GM18507 (cell line): ENCODE measurements around the gene LBX1.

Source experiments
- DNase-seq: peaks from one replicate; pipeline ENCODE4 v3.0.0; 2011; ENCODE audit warnings: low read depth; ENCODE audit not compliant: insufficient read length; ENCODE audit errors: extremely low spot score
- FAIRE-seq: peaks from 2 replicates; lab custom pipeline; 2011; peaks lifted over from hg19 to GRCh38; lab: Jason Lieb, UNC

The LBX1 gene

DNA sequence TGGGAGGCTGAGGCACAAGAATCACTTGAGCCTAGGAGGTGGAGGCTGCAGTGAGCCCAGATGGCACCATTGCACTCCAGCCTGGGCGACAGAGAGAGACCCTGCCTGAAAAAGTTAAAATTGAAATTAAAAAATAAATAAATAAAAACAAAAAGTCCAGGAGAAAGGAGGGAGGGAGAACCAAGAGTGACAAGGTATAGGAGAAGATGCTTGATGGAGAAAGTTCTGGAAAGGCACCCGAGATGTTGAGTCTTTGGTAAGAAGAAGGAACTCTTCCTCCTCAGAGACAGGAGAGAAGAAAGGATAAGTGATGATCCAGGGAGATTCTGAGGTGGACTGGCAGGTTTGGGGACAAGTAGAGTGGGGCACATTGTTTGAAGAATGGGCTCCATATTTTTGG is 17.4 kb upstream of the LBX1 start:
- FAIRE-seq, result no peak
- DNase-seq, result no peak

DNA sequence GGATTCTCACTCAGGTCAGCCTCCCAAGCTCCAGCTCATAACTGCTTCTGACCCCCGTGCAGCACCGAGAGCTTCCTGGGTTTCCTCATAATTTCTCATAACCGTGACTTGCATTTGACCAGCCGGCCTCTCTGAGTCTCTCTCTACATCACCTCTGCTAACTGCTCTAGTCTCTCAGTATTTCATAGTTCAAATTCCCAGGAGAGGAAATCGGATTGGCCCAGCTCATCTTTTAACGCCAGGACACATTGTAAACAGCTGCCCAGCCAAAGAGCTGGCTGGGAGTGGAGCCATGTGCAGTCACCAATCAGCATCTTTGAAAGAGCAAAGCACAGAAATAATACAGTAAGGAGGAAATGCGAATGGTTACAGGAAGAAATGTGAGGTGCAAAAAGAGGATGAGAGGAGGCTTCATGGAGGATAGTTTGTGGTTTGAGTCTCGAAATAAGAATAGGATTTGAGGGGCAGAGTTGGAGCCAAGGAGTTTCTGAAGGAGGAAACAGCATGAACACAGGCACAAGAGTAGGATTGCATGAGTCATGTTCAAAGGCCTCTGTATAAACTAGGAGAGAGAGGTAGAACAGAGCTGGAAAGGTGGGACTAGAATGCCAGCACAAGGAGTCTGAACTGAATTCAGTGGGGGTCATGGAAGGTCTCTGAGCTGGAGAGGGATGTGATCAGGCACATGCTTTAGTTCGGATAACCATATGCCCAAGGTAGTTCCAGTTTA is 15.2 kb upstream of the LBX1 start:
- FAIRE-seq (no peak), DNase-seq (no peak)

DNA sequence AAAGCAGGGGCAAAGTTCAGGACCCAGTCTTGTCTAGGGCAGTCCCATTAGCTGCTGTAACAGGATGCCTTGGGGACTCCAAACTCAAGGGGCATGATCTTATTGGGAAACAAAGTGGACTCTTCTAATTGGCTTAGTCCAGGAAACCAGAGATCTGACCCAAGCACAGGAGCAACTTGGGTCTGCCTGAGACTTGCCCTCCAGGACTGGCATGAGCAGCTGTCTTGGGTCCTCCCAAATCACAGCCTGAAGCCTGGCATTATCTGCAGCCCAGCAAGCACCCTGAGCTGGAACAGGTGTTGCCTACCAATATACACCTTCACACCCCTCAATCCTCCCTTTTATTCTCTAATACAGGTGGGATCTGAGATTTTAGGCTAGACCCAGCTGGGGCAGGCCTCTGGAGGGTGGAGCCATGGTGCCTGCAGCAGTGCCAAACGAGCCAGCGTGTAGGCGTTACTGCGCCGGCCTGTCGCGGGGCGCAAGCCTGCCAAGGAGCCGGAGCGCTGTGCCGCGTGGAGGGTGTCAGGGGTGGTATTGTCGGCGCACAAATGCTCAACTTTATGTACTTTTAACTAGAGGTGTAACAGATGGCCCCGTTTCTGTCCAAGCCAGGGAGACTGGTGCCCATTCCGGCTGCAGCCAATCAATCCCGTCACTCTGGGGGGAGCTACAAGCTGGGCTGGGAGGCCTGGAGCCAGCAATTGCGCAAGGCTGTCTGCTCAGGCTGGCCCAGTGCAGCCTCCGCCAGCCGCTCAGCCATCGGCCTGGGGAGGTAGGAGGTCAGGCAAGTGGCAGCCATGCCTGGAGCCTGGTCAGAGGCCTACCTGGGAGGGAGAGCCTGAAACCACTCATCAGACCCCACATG is 12.8 kb upstream of the LBX1 start:
- no peak for DNase-seq
- FAIRE-seq, result no peak

DNA sequence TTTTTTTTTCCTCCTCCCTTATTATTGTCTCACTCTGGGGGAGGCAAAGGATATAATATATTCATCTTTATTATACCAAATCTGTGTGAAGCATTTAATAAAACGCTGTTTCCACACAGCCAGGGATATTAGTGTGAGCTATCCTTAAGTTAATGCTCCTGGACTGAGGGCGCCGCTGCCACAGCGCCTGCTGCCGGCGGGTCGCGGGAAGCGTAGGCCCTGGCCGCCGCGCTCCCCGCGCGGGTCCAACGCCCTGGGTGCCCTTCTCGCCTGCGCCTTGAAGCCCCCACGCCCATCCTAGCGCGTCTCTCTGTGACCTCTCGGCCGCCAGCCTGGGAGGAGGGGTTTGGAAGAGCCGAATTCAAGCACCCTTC is 9.5 kb upstream of the LBX1 start:
- DNase-seq, result no peak
- no peak for FAIRE-seq

DNA sequence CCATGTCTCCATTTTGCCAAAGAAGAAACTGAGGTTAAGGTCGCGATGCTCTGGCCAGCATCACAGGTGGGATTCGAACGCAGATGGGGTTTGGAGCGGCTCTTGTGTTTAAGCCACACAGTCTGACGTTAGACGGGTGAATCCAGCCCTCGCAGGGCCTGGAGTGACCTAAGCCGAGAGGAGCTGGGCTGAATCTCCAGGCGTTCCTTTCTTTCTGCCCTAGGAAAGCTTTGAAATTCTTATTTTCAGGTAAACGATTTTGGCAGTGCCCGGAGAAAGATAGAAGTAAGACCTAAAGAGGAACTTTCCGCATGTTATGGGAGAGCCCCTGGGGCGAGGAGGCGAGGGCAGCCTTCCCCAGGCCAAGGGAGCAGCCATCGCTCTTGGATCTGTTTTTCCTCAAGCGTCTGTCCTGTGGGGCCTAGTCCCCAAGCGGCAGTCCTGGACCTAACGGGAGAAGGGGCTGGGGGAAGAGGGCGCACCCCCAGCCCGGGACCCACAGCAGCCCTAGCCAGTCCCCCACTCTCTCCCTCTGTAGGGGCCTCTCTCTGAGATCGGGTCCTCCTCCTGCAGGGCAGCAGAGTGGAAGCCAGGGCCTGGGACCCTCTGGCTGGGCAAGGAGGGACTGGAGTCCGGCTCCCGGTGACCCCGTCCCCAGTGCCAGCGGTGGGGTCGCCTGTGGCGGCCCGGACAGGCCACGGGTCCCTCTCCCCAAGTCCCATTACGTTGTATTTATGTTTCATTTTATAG is 8.9 kb upstream of the LBX1 start:
- DNase-seq (no peak), FAIRE-seq (no peak)

DNA sequence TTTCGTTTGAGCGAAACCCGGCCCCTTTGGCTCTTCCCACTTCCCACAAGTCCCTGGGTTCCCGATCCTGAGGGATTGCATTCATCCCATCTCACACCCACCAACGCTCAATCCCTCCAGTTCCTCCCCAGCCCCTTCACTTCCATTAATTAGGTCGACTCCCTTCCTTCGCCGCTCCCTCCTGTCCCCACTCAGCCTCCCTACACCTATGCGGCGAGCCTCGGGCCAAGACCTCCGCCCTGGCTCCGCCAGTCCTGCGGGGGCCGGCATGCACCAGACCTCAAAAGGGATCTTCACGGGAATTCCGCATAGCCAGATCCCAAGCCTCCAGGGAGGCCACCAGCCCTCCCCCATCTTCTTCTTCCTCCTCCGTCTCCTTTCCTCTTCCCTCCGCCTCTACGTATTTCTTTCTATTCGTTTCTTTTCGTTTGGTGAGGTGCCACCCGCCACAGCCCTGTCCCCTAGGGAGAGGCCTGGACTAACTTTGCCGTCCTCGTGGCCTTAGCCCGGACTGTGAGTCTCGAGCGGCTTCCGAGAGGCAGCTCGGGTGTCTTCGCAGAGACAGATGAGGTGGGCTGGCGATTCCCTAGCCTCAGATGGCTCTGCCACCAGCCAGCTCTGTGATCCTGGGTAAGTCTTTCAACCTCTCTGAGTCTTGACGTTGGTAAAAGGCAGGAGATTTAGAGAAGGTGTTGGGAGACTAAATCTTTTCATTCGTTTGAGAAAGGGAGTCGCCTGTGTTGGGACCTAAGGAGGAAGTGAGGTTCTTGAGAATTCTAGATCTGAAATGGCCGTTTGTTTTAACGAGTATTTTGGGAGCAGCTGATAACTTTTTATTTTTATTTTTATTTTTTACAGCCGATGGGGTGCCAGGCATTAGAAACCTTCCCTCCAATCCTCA is 8.1 kb upstream of the LBX1 start:
- FAIRE-seq (no peak), DNase-seq (no peak)

DNA sequence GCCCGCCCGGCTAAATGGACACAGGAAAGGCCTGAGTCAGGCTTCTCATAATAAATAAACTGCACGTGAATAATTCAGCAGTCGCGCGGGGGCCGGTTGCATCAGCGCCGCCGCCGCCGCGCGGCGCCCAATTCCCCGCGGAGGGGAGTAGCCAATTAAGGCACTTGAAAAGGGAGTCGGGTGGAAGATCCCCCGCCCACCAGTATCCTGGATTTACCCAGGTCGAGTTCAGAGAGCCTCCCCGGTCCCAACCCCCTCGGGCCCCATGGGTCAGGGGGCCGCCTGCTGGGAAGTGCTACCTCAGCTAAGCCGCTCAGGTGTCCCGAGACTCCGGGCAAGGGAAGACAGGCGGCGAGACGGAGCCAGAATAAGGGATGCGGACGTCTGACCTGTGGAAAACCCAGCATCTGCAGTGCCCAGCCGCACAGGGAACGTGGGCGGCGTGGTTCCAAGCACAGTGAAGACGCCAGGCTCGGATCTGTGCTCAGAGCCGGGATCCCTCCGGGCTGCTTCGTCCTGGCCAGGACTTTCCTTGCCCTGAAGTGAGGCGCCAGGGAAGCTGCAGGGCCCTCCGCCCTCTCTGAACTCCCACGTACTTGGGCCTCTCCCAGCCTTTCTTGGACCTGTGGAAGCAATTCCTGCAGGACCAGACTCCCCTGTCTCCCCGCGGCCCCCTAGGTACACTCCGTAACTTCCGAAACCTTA is 7.3 kb upstream of the LBX1 start:
- no peak for FAIRE-seq
- no peak for DNase-seq

DNA sequence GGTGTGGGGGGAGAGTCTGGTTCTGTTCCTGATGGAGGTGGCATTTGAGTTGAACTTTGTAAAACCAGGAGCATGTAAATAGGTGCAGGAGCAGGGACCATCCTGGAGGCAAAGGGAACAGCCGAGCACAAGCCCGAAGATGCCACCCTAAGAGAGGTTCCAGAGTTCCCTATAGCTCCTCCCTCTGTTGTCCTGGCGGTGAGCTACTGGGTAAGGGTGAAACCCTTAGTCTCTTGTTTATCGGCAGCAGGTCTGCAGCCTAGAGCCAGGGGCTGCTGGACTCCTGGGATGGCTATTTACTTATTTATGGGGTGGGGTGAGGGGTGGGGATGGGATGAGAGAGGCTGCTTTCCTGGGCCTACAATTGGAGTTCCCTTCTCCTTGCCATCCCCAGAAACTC is 6.5 kb upstream of the LBX1 start:
- no peak for DNase-seq
- FAIRE-seq, result no peak

DNA sequence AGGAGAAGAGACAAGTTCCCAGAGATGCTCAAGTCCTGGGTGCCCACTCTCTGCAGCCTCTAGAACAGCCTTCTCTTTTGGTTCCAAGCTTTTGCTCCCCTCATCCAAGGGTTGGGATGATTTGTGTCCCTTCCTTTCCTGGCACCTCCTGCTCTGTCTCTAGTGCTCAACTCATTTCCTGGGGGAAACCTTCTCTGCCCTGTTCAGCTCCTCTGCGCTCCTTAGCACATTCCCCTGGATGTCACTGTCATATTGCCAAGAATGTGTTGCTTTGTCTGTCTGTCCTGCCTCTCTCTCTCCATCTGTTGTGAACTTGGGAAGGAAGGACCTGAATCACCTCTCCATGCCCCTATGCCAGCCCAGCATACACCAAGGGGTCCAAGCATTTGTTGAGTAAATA is 5.1 kb upstream of the LBX1 start:
- FAIRE-seq (no peak), DNase-seq (no peak)

DNA sequence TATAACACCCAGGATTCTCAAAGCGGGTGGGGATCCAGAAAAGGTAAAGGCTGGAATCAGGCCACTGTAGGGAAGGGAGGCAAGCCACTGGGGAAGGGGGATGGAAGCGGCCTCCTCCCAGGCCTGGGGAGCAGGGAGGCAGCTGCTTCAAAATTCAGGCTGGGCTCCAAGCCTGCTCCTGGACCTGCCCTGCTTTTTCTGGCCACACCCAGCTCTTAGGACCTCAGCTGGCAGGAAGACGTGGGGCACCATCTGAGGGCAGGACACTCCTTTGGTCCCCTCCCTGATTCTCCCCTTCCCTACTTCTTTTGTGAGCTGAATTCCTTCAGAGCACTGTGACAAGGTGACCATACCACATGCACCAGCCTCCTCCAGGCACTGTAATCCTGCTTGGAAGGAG is 4.6 kb upstream of the LBX1 start:
- FAIRE-seq, result no peak
- DNase-seq, result no peak

DNA sequence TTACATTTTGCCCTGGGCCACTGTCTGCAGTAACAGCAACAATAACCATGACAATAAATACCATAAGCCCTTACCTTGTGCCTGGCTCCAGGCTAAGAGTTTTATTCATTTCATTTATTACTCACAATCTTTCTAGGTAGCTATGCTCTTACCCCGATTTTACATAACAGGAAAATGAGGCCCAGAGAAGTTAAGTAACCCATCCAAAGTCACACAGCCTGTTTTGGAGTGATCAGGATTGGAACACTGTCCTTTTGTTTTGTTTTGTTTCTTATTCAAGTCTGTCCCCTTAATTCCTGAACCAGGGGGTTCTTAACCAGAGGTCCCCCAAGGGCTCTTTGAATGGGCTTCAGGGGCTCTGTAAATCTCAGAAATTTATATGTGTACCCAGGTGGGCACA is 4.2 kb upstream of the LBX1 start:
- DNase-seq, result no peak
- FAIRE-seq, result no peak

DNA sequence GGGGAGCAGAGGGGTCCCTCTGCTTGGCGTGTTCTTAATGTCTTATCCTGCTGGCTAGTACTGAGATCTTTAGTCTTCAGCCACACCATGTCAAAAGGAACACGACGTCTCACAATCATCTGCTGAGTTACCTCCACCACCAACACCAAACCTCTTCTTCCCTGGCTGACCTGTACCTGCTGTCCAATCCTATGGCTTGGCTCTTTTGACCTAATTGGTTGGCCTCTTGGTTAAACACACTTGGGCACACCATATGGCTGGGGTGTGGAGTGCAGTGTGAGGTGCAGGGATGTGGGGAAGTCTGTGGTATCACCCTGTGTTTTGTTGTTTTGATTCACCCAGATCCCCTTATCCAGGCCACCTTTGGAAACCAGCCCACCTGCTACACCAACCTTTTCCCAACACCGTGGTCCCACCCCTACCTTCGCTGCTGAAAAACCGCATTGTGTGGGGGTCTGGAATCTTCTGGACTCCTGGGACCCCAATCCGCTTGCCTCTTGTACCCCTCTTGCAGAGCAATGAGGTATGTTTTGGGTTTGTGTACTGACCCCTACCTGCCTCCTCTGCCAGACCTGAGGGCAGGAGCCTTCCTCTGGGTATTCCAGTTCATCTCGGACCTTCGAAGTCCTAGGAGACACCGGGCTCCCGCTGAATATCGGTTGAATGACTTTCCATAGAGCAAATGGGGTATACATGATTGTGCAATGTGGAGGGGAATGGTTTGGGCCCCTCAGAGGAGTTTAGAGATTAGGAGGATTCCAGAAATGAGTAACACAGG is 2.8 kb upstream of the LBX1 start:
- no peak for DNase-seq

DNA sequence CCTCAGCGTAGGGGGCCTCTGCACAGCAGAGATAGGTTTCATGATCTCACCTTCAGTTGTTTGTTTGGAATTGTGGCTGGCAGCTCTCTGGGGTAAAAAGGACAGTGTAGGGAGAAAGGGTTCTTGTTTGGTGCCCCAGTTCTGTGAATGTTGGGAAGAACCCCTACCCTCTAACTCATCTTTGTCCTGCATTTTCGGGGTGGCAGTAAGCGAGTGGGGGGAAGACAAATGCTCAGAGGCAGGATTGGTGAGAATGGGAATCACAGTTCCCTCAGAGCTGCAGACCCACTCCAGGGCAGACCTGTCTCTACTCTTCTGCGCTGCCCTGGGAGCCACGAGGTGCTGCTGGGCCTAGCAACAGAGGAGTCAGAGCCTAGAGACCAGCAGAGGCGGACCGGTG is 1.8 kb upstream of the LBX1 start:
- no peak for FAIRE-seq

More for the DNA sequence above, 2.8 kb upstream of the LBX1 start:
- no peak for FAIRE-seq

DNA sequence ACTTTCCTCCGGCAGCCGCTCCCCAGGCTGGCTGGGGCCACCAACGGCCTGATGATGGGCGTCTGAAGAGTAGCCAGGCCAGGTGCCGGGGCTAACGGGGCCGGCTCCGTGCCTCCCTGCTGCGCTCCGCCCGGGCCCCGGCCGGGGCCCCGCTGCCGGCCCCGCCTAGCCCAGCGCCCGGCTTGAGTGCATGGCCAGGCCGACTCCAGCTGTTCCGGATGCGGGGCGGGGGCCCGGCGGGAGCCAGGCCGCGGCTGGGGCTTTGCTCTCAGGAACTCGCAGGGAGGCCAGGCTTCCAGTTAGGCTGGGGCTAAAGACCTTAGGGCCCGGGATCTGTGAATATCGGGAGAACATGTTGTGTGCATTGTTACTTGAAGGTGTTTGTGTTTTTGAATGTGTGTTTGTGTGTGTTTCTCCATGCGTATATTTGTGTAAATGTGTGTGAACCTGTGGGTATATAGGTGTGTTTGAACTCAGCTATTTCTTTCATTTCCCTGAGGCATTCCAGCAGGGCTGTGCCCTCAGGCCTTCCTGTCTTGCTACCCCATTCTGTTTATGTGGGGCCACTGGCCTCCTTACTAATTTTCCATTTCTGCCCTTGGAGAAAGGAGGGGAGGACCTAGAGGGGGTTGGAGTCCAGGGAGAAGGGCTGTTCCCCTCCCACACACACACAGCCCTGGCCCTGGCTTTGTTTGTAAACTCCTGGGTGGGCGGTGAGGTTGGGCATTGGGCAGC is 1.1 kb upstream of the LBX1 start:
- DNase-seq (no peak), FAIRE-seq (no peak)

More for the DNA sequence above, 1.8 kb upstream of the LBX1 start:
- DNase-seq, result no peak

DNA sequence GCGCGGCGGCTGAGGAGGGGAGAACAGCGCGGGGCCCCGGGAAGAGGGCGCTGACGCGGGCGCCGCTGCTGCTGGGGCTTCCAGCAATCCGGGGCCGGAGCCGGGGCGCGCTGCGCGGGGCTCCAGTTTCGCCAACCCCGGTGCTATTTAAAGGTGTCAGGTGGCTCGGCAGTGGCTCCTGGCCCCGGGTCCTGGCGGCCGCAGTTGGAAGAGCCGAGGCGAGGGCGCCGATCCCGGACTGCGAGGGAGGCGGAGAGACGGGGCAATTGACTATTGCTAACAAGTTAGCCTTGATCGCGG is 347 bp downstream of the LBX1 start:
- DNase-seq (no peak), FAIRE-seq (no peak)

DNA sequence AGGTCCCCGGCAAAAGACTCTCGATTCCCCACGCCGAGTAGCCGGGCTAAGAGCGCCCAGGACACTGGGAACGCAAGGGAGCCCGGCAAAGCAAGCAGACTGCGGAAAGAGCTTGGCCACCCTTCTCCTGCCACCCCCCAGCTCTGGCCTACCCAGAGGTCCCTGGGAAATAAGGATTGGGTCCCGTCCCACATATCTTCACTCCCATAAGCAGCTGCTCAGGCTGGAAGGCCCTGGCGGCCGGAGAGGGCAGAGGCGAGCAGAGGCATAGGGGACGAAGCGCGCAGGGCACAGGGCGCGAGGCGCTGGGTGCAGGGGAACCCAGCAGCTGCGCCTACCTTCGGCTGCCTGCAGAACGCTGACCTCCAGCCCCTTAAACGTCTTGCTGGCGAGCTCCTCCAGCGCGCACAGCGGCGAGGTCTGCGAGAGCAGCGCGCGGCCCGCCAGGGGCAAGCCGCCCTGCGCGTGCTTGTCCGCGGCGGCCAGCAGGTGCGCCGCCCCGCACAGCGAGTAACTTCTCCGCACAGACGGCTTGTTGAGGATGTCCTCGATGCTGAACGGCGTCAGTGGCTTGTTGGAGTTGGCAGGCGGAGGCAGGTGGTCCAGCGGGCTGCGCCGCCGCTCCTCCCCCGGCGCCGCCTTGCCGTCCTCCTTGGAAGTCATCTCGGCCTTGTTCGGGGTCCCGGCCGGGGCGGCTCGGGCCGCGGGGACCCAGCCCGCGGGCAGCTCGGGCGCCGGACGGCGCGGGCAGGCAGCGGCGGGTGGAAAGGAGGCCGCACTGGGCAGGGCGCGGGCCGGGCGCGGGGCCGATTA is 904 bp downstream of the LBX1 start:
- no peak for FAIRE-seq

More for the DNA sequence above, 904 bp downstream of the LBX1 start:
- no peak for DNase-seq
